Vagina (tissue), 2 donors: ENCODE data around the gene RXRG. TPM values are rescaled to one million over a fixed set of nuclear protein-coding genes. Genes with fewer than 3 reads are reported as not detected.
A peak's percentile ranks its signal among the peaks of the same experiment; 100 is the strongest.

Experiments used
- DNase-seq, 2 donors: peaks; one replicate each; pipeline ENCODE4 v3.0.0-alpha.2; 2017; ENCODE audit errors: extremely low spot score in 2 of 2
- H3K27ac ChIP-seq: fragments of 200-600 bp; sonication (generic); one replicate; pipeline ENCODE4 v1.5.1; 2019
- H3K27me3 ChIP-seq: fragments of 200-600 bp; sonication (generic); one replicate; pipeline ENCODE4 v1.5.1; 2019
- H3K36me3 ChIP-seq, 2 donors: fragments of 200-600 bp; sonication (generic); one replicate each; pipeline ENCODE4 v1.5.1; 2017 to 2019
- H3K4me1 ChIP-seq: fragments of 200-600 bp; sonication (generic); one replicate; pipeline ENCODE4 v1.5.1; 2019
- H3K4me3 ChIP-seq, 2 donors: fragments of 200-600 bp; sonication (generic); 1 replicate in 1 of 2; 2 replicates in 1 of 2; pipeline ENCODE4 v1.5.1; 2016 to 2019
- H3K9me3 ChIP-seq: fragments of 200-600 bp; sonication (generic); one replicate; pipeline ENCODE4 v1.5.1; 2019
- POLR2A ChIP-seq, 2 donors: fragments of 450-650 bp; IDR thresholded peaks; one replicate each; pipeline ENCODE4 v1.6.1; 2017; ENCODE audit warnings: antibody characterized with exemption in 2 of 2, mild to moderate bottlenecking in 2 of 2, moderate library complexity in 2 of 2
- POLR2AphosphoS5 ChIP-seq, 2 donors: sonication (generic); formaldehyde crosslinking; IDR thresholded peaks; one replicate each; pipeline ENCODE4 v1.9.0; 2017; ENCODE audit warnings: antibody characterized with exemption in 2 of 2, mild to moderate bottlenecking in 2 of 2, low read depth in 1 of 2; ENCODE audit not compliant: insufficient read depth in 1 of 2
- intact Hi-C: fragments of 100-400 bp; cut with DNase I; formaldehyde crosslinking; loops from one replicate; pipeline ENCODE4 v1.15.1; 2023
- total RNA-seq: library from RNA; depleted of rRNA; stranded (reverse); fragments of >200 nt; gene quantifications from one replicate; pipeline ENCODE4 v1.2.3, GENCODE V29; 2016
- TF ChIP-seq, protein P1 (sequence below), 3 experiments: fragments of 450-650 bp in 2 of 3; fragments of 200-600 bp in 1 of 3; sonication (generic) in 1 of 3; IDR thresholded peaks; one replicate each; pipeline ENCODE4 v1.5.1; 2017 to 2019; ENCODE audit warnings: antibody characterized with exemption in 3 of 3, mild to moderate bottlenecking in 2 of 3, moderate library complexity in 2 of 3

RXRG gene
- total RNA-seq, 1 donor from 2014 or later: not detected

- intact Hi-C loops: loop anchor here (5.0 kb wide), 1 partner anchor 185 kb away; no protein-coding TSS in a partner anchor
- TF ChIP-seq, protein P1, sequence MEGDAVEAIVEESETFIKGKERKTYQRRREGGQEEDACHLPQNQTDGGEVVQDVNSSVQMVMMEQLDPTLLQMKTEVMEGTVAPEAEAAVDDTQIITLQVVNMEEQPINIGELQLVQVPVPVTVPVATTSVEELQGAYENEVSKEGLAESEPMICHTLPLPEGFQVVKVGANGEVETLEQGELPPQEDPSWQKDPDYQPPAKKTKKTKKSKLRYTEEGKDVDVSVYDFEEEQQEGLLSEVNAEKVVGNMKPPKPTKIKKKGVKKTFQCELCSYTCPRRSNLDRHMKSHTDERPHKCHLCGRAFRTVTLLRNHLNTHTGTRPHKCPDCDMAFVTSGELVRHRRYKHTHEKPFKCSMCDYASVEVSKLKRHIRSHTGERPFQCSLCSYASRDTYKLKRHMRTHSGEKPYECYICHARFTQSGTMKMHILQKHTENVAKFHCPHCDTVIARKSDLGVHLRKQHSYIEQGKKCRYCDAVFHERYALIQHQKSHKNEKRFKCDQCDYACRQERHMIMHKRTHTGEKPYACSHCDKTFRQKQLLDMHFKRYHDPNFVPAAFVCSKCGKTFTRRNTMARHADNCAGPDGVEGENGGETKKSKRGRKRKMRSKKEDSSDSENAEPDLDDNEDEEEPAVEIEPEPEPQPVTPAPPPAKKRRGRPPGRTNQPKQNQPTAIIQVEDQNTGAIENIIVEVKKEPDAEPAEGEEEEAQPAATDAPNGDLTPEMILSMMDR (IDR thresholded peaks at IDR 0.05): no peak
- TF ChIP-seq POLR2AphosphoS5 (IDR thresholded peaks at IDR 0.05; ENCODE audit: insufficient read depth in 1 of 2, low read depth in 1 of 2) (no peak), POLR2A (IDR thresholded peaks at IDR 0.05) (no peak)
- no peaks in the 10 kb centered on the region for H3K9me3 ChIP-seq
- no peak overlapping the region for H3K27ac ChIP-seq
- H3K4me3 ChIP-seq: no peak overlapping the region
- no peaks in the 10 kb centered on the region for H3K36me3 ChIP-seq
- H3K4me1 ChIP-seq: no peaks in the 10 kb centered on the region
- no peaks in the 10 kb centered on the region for H3K27me3 ChIP-seq
- no peak for DNase-seq
These were observed 37.5 kb downstream of the RXRG start for GRCh38 chr1:165407398-165407797.

- intact Hi-C loops: no loop called here
- H3K9me3 ChIP-seq: no peaks in the 10 kb centered on the region
- no peak for DNase-seq
- H3K27ac ChIP-seq: no peak overlapping the region
- no peaks in the 10 kb centered on the region for H3K27me3 ChIP-seq
- TF ChIP-seq, protein P1 (IDR thresholded peaks at IDR 0.05): peak in 1 of 3 experiments; percentile 42
- TF ChIP-seq POLR2AphosphoS5 (IDR thresholded peaks at IDR 0.05; ENCODE audit: insufficient read depth in 1 of 2, low read depth in 1 of 2): no peak
- no peaks in the 10 kb centered on the region for H3K36me3 ChIP-seq
- H3K4me3 ChIP-seq: no peak overlapping the region
- no peaks in the 10 kb centered on the region for H3K4me1 ChIP-seq
These were observed 41.0 kb downstream of the RXRG start for GRCh38 chr1:165403835-165404482.

GRCh38 chr1:165402517-165403111 lies 42.3 kb downstream of the RXRG start:
- intact Hi-C loops: no loop called here
- no peak overlapping the region for H3K4me3 ChIP-seq
- H3K36me3 ChIP-seq: no peaks in the 10 kb centered on the region
- no peak for DNase-seq
- no peaks in the 10 kb centered on the region for H3K4me1 ChIP-seq
- no peaks in the 10 kb centered on the region for H3K27me3 ChIP-seq
- no peaks in the 10 kb centered on the region for H3K9me3 ChIP-seq
- no peak overlapping the region for H3K27ac ChIP-seq
- TF ChIP-seq POLR2AphosphoS5 (IDR thresholded peaks at IDR 0.05; ENCODE audit: insufficient read depth in 1 of 2, low read depth in 1 of 2) (no peak), POLR2A (IDR thresholded peaks at IDR 0.05) (no peak)
- TF ChIP-seq, protein P1 (IDR thresholded peaks at IDR 0.05): no peak

- TF ChIP-seq POLR2A (IDR thresholded peaks at IDR 0.05) (no peak), POLR2AphosphoS5 (IDR thresholded peaks at IDR 0.05; ENCODE audit: insufficient read depth in 1 of 2, low read depth in 1 of 2) (no peak)
- TF ChIP-seq, protein P1 (IDR thresholded peaks at IDR 0.05): no peak
- Histone ChIP-seq H3K4me1 (peaks cover 7% of the 10 kb centered on the region), H3K27me3 (no peaks in the 10 kb centered on the region), H3K4me3 (no peak overlapping the region), H3K36me3 (no peaks in the 10 kb centered on the region), H3K27ac (peak overlapping the region; percentile 2), H3K9me3 (no peaks in the 10 kb centered on the region)
- intact Hi-C loops: loop anchor here (10.0 kb wide), 1 partner anchor 517 kb away; no protein-coding TSS in a partner anchor
- DNase-seq: no peak
These were observed 47.0 kb downstream of the RXRG start for GRCh38 chr1:165397944-165398343.

GRCh38 chr1:165395901-165396300 lies 49.0 kb downstream of the RXRG start:
- Histone ChIP-seq H3K4me3 (no peak overlapping the region), H3K27ac (no peak overlapping the region), H3K27me3 (no peaks in the 10 kb centered on the region), H3K4me1 (peaks cover 7% of the 10 kb centered on the region), H3K9me3 (no peaks in the 10 kb centered on the region), H3K36me3 (no peaks in the 10 kb centered on the region)
- DNase-seq: no peak
- intact Hi-C loops: loop anchor here (10.0 kb wide), 1 partner anchor 519 kb away; no protein-coding TSS in a partner anchor
- no peak for TF ChIP-seq POLR2AphosphoS5 (IDR thresholded peaks at IDR 0.05; ENCODE audit: insufficient read depth in 1 of 2, low read depth in 1 of 2)
- TF ChIP-seq, protein P1 (IDR thresholded peaks at IDR 0.05): no peak
- TF ChIP-seq POLR2A (IDR thresholded peaks at IDR 0.05): no peak
